Mesothelial cell of epicardium (in vitro differentiated cells): Measurements from ENCODE around the gene DNAJC19. TPM values are rescaled to one million over a fixed set of nuclear protein-coding genes. Genes with fewer than 3 reads are reported as not detected.
A peak's percentile ranks its signal among the peaks of the same experiment; 100 is the strongest.
"Not testable (repeated sequence)": the region's sequence is repeated elsewhere in the genome, so short reads cannot be mapped to it uniquely, and the experiment has no call there.

Source experiments
- DNase-seq, 2 experiments: peaks; one replicate each; pipeline ENCODE4 v3.0.0; 2021; ENCODE audit warnings: low spot score in 2 of 2; ENCODE audit not compliant: unreplicated experiment in 2 of 2
- H3K27ac Mint-ChIP-seq: 2 replicates; pipeline ENCODE4 v1.8.0; 2021; ENCODE audit warnings: mixed read lengths
- H3K27me3 Mint-ChIP-seq: 2 replicates; pipeline ENCODE4 v1.8.0; 2021; ENCODE audit warnings: low read depth, mixed read lengths
- H3K36me3 Mint-ChIP-seq: 2 replicates; pipeline ENCODE4 v1.8.0; 2021; ENCODE audit warnings: mixed read lengths
- H3K4me1 Mint-ChIP-seq: 2 replicates; pipeline ENCODE4 v1.8.0; 2021; ENCODE audit warnings: mixed read lengths
- H3K4me3 Mint-ChIP-seq: 2 replicates; pipeline ENCODE4 v1.8.0; 2021; ENCODE audit warnings: mild to moderate bottlenecking, moderate library complexity, mixed read lengths
- H3K9me3 Mint-ChIP-seq: 2 replicates; pipeline ENCODE4 v1.8.0; 2021; ENCODE audit warnings: mixed read lengths
- CTCF ChIP-seq: fragments of 200-600 bp; sonication (generic); IDR thresholded peaks from one replicate; pipeline ENCODE4 v1.5.0; 2021; ENCODE audit warnings: antibody characterized with exemption; ENCODE audit not compliant: unreplicated experiment
- total RNA-seq: library from RNA; stranded (reverse); gene quantifications from 3 replicates; pipeline ENCODE4 v1.2.1, GENCODE V29; 2021

Gene DNAJC19
- total RNA-seq, 1 donor from 2014 or later = 33.0 TPM

GRCh38 chr3:180987344-180987743 is 2.2 kb downstream of the DNAJC19 start:
- Mint-ChIP-seq H3K36me3 (peaks cover 10% of the 10 kb centered on the region), H3K4me3 (no peak overlapping the region), H3K27me3 (peaks cover 2% of the 10 kb centered on the region), H3K4me1 (peaks cover 14% of the 10 kb centered on the region), H3K9me3 (no peaks in the 10 kb centered on the region), H3K27ac (no peak overlapping the region)
- DNase-seq = no peak
- TF ChIP-seq CTCF = no peak

DNA sequence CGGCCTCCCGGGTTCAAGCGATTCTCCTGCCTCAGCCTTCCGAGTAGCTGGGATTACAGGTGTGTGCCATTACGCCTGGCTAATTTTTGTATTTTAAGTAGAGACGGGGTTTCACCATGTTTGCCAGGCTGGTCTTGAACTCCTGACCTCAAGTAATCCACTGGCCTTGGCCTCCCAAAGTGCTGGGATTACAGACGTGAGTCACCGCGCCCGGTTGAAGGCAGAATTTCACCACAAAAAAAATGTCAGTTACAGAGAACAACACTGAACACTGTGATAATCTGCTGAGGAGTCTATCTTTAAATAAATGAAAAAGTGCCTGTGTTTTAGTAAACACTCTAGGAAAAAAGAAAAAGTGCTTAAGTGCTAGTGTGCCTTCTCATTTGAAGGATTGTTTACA is 3.2 kb downstream of the DNAJC19 start:
- peaks cover 10% of the 10 kb centered on the region for H3K36me3 Mint-ChIP-seq
- peaks cover 14% of the 10 kb centered on the region for H3K4me1 Mint-ChIP-seq
- H3K27ac Mint-ChIP-seq, H3K27me3 Mint-ChIP-seq, H3K4me3 Mint-ChIP-seq, DNase-seq, H3K9me3 Mint-ChIP-seq: not testable (repeated sequence)

DNA sequence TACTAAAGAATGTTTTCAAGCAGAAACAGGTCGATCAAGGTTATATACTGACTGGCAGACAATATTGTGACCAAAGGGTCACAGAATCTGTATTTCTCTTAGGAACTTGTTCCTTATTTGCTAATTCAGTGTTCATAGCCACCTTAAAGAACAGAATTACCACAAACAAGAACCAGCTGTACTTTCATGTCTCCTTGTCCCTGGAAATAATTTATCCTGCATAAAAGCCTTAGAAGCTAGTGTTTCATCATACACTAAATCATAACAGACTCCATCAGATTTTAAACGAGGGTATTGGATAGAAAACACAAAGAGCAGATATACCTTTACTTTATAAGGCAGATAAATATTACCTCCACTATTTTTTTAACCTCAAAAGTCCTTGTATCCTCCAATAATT is 6.4 kb downstream of the DNAJC19 start:
- Mint-ChIP-seq H3K27me3 (no peaks in the 10 kb centered on the region), H3K9me3 (no peaks in the 10 kb centered on the region), H3K27ac (peak overlapping the region; percentile 85), H3K36me3 (peaks cover 10% of the 10 kb centered on the region), H3K4me3 (no peak overlapping the region), H3K4me1 (peaks cover 3% of the 10 kb centered on the region)
- DNase-seq = no peak
- no peak for TF ChIP-seq CTCF

- Mint-ChIP-seq H3K9me3 (no peaks in the 10 kb centered on the region), H3K4me3 (no peak overlapping the region), H3K27ac (peak overlapping the region; percentile 18), H3K36me3 (peaks cover 4% of the 10 kb centered on the region), H3K4me1 (peaks cover 3% of the 10 kb centered on the region), H3K27me3 (no peaks in the 10 kb centered on the region)
- no peak for DNase-seq
- TF ChIP-seq CTCF = no peak
Observed at GRCh38 chr3:180981912-180982311, 7.6 kb downstream of the DNAJC19 start.

GRCh38 chr3:180980611-180981010 is 8.9 kb downstream of the DNAJC19 start:
- Mint-ChIP-seq H3K4me3 (no peak overlapping the region), H3K9me3 (no peaks in the 10 kb centered on the region), H3K27me3 (no peaks in the 10 kb centered on the region), H3K4me1 (peaks cover 3% of the 10 kb centered on the region), H3K36me3 (peaks cover 3% of the 10 kb centered on the region), H3K27ac (no peak overlapping the region)
- TF ChIP-seq CTCF = no peak
- DNase-seq = no peak

DNA sequence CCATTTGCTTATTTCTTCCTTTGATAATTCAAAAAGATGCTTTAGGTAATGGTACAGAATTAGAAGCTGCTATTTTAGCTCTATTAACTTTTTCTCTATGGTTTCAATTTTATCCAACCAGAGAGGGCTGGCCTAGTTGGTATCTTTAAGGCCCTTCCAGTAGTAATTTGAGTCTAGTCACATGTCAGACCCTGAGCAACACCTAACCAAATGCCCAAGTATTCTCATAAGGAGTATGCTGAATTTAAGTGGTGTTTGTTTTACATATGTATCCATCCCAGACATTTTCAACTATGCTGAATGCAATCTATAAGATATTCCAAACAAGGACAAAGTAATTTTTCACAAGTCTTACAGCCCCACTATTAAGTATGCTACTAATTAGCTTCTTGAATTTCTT is 9.6 kb downstream of the DNAJC19 start:
- H3K4me1 Mint-ChIP-seq = peaks cover 3% of the 10 kb centered on the region
- TF ChIP-seq CTCF = no peak
- peaks cover 3% of the 10 kb centered on the region for H3K36me3 Mint-ChIP-seq
- H3K27ac Mint-ChIP-seq = no peak overlapping the region
- no peaks in the 10 kb centered on the region for H3K9me3 Mint-ChIP-seq
- no peaks in the 10 kb centered on the region for H3K27me3 Mint-ChIP-seq
- DNase-seq = no peak
- H3K4me3 Mint-ChIP-seq = no peak overlapping the region
